OCI-LY1 (cell line): ENCODE measurements around the gene AXIN1.
"Not testable (repeated sequence)": the region's sequence is repeated elsewhere in the genome, so short reads cannot be mapped to it uniquely, and the experiment has no call there.

Experiments
- H2AFZ ChIP-seq: fragments of 200-600 bp; sonication (generic), shearing (Covaris generic); 2 replicates; pipeline ENCODE4 v1.6.0; 2014; ENCODE audit warnings: antibody characterized with exemption, mild to moderate bottlenecking, low read length
- H3F3A ChIP-seq: fragments of 200-600 bp; sonication (generic), shearing (Covaris generic); 2 replicates; pipeline ENCODE4 v1.6.0; 2014; ENCODE audit warnings: mild to moderate bottlenecking, antibody characterized with exemption, low read length, moderate library complexity; ENCODE audit not compliant: insufficient read depth
- H3K27ac ChIP-seq: fragments of 200-600 bp; sonication (generic); 2 replicates; pipeline ENCODE4 v1.5.1; 2014; ENCODE audit warnings: low read length, mixed run types, mild to moderate bottlenecking, low read depth; ENCODE audit not compliant: poor library complexity, severe bottlenecking
- H3K27me3 ChIP-seq: fragments of 200-600 bp; sonication (generic); 2 replicates; pipeline ENCODE4 v1.6.0; 2014; ENCODE audit warnings: antibody characterized with exemption, mild to moderate bottlenecking, low read length, moderate library complexity; ENCODE audit not compliant: insufficient read depth
- H3K36me3 ChIP-seq: fragments of 200-600 bp; sonication (generic); 2 replicates; pipeline ENCODE4 v1.6.1; 2014; ENCODE audit warnings: mild to moderate bottlenecking, antibody characterized with exemption, low read length, moderate library complexity, mixed read lengths; ENCODE audit not compliant: insufficient read depth
- H3K4me1 ChIP-seq: fragments of 200-600 bp; sonication (generic); 2 replicates; pipeline ENCODE4 v1.5.1; 2014; ENCODE audit warnings: mild to moderate bottlenecking, low read length, moderate library complexity; ENCODE audit not compliant: insufficient read depth, severe bottlenecking
- H3K4me2 ChIP-seq: fragments of 200-600 bp; sonication (generic), shearing (Covaris generic); 2 replicates; pipeline ENCODE4 v1.6.1; 2014; ENCODE audit warnings: low read length
- H3K4me3 ChIP-seq: fragments of 200-600 bp; sonication (generic); 2 replicates; pipeline ENCODE4 v1.5.1; 2014; ENCODE audit warnings: low read length, low read depth, mild to moderate bottlenecking, mixed read lengths; ENCODE audit not compliant: poor library complexity, severe bottlenecking
- H3K79me2 ChIP-seq: fragments of 200-600 bp; shearing (Covaris generic); 2 replicates; pipeline ENCODE4 v1.6.1; 2016; ENCODE audit warnings: mixed run types, low read length, mixed read lengths; ENCODE audit not compliant: insufficient read depth
- H3K9ac ChIP-seq: fragments of 200-600 bp; sonication (generic), shearing (Covaris generic); 2 replicates; pipeline ENCODE4 v1.6.1; 2014; ENCODE audit warnings: mild to moderate bottlenecking, low read length, mixed read lengths
- H3K9me2 ChIP-seq: fragments of 200-600 bp; sonication (generic), shearing (Covaris generic); 2 replicates; pipeline ENCODE4 v1.6.1; 2014; ENCODE audit warnings: low read depth, mild to moderate bottlenecking, low read length, mixed read lengths
- H3K9me3 ChIP-seq: fragments of 200-600 bp; shearing (Covaris generic); 2 replicates; pipeline ENCODE4 v1.6.1; 2014; ENCODE audit warnings: low read length, mixed read lengths
- H4K20me1 ChIP-seq: fragments of 200-600 bp; sonication (generic), shearing (Covaris generic); 2 replicates; pipeline ENCODE4 v1.6.0; 2016; ENCODE audit warnings: mild to moderate bottlenecking, low read length; ENCODE audit not compliant: insufficient read depth
- CTCF ChIP-seq: fragments of 200-600 bp; sonication (generic), shearing (Covaris generic); IDR thresholded peaks from 2 replicates; pipeline ENCODE4 v1.5.1; 2017; ENCODE audit warnings: mild to moderate bottlenecking, antibody characterized with exemption, low read length, moderate library complexity, mixed read lengths
- EZH2 ChIP-seq: fragments of 200-600 bp; sonication (generic), shearing (Covaris generic); IDR thresholded peaks from 2 replicates; pipeline ENCODE4 v1.8.0; 2017; ENCODE audit warnings: borderline replicate concordance, mixed run types, mild to moderate bottlenecking, antibody characterized with exemption, low read length, moderate library complexity, mixed read lengths

AXIN1 gene

GRCh38 chr16:379183-379960 is 26.8 kb upstream of the AXIN1 start:
- H3K27ac ChIP-seq: no peak overlapping the region

GRCh38 chr16:378821-379182 is 26.3 kb upstream of the AXIN1 start:
- peaks cover 21% of the 10 kb centered on the region for H3K4me1 ChIP-seq
- TF ChIP-seq CTCF (no peak), EZH2 (no peak)
- H2AFZ ChIP-seq: no peak overlapping the region
- no peak overlapping the region for H3K27ac ChIP-seq
- no peak overlapping the region for H3K4me3 ChIP-seq
- no peaks in the 10 kb centered on the region for H3K9me2 ChIP-seq
- H3K79me2 ChIP-seq: no peaks in the 10 kb centered on the region
- H3F3A ChIP-seq: no peaks in the 10 kb centered on the region
- H3K9ac ChIP-seq: no peak overlapping the region
- peaks cover 26% of the 10 kb centered on the region for H3K36me3 ChIP-seq
- H3K27me3 ChIP-seq: no peaks in the 10 kb centered on the region
- no peaks in the 10 kb centered on the region for H4K20me1 ChIP-seq
- H3K4me2 ChIP-seq: no peak overlapping the region
- H3K9me3 ChIP-seq: no peaks in the 10 kb centered on the region

More at GRCh38 chr16:379183-379960, 26.8 kb upstream of the AXIN1 start:
- H3K9me2 ChIP-seq: no peaks in the 10 kb centered on the region
- TF ChIP-seq CTCF: no peak
- TF ChIP-seq EZH2: no peak
- no peaks in the 10 kb centered on the region for H3K79me2 ChIP-seq
- H3K4me3 ChIP-seq: no peak overlapping the region
- no peaks in the 10 kb centered on the region for H3K9me3 ChIP-seq
- H3K27me3 ChIP-seq: no peaks in the 10 kb centered on the region
- H3K4me2 ChIP-seq: no peak overlapping the region
- H4K20me1 ChIP-seq: no peaks in the 10 kb centered on the region
- peaks cover 21% of the 10 kb centered on the region for H3K36me3 ChIP-seq
- H3K9ac ChIP-seq: no peak overlapping the region
- peaks cover 27% of the 10 kb centered on the region for H3K4me1 ChIP-seq
- no peaks in the 10 kb centered on the region for H3F3A ChIP-seq
- H2AFZ ChIP-seq: no peak overlapping the region

GRCh38 chr16:378113-378820 is 25.7 kb upstream of the AXIN1 start:
- H3K79me2 ChIP-seq, H3K27me3 ChIP-seq, H4K20me1 ChIP-seq, H3K9ac ChIP-seq, H2AFZ ChIP-seq, H3K9me3 ChIP-seq, H3K4me3 ChIP-seq, H3K4me2 ChIP-seq, H3F3A ChIP-seq, H3K27ac ChIP-seq, H3K9me2 ChIP-seq: not testable (repeated sequence)
- H3K4me1 ChIP-seq: peaks cover 16% of the 10 kb centered on the region
- peaks cover 29% of the 10 kb centered on the region for H3K36me3 ChIP-seq
